ENCODE measurements around the gene AQR.
"Not testable (repeated sequence)": the region's sequence is repeated elsewhere in the genome, so short reads cannot be mapped to it uniquely, and the experiment has no call there.

AQR gene

GRCh38 chr15:34818526-34818925 lies 151.0 kb downstream of the AQR start:
- no peak for DNase-seq (ENCODE audit: low read depth in 3 of 3, low spot score in 1 of 3)

DNA sequence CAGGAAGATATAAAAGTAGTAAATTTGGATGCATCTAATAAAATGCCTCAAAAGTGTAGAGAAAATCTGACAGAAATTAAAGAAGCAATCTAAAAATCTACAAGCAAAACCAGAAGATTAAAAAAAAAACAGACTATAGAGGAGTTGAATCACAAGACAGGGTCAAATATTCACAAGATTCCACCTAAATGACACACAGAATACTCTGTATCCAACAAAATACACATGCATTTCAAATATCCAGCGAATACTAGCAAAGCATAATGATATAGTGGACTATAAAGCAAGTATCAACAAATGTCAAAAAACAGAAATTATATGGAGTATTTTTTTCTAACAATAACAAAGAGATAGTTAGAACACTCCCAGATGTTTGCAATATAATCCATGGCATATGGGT lies 153.7 kb downstream of the AQR start:
- DNase-seq (ENCODE audit: low read depth in 3 of 3, low spot score in 1 of 3), result no peak

- no peak for DNase-seq (ENCODE audit: low read depth in 3 of 3, low spot score in 1 of 3)
These were observed 155.9 kb downstream of the AQR start for GRCh38 chr15:34813446-34814190.

- not testable (repeated sequence) for DNase-seq (ENCODE audit: low read depth in 3 of 3, low spot score in 1 of 3)
These were observed 156.6 kb downstream of the AQR start for GRCh38 chr15:34812868-34813365.

DNA sequence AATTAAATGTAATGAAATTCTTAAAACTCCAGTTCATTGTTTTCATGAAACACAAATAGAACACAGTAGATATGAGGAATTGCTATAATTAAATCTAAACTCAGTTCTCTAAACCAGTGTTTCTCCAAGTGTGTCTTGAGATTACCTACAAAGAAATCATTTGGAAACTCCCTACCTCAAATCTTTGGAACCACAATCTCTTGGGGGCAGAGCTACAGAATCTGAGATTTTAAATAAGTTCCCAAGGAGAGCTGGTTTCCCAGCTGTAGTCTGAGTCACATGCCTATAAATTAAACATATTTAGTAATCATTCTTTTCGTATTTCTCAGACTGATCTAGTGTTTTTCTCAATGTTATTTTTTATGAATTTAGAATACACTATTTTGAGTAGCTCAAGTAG lies 157.2 kb downstream of the AQR start:
- DNase-seq (ENCODE audit: low read depth in 3 of 3, low spot score in 1 of 3), result no peak

GRCh38 chr15:34810443-34811129 lies 159.0 kb downstream of the AQR start:
- DNase-seq (ENCODE audit: low read depth in 3 of 3, low spot score in 1 of 3), result no peak

GRCh38 chr15:34809186-34809585 lies 160.4 kb downstream of the AQR start:
- DNase-seq (ENCODE audit: low read depth in 3 of 3, low spot score in 1 of 3), result no peak

- no peak for DNase-seq (ENCODE audit: low read depth in 3 of 3, low spot score in 1 of 3)
These were observed 161.5 kb downstream of the AQR start for GRCh38 chr15:34808016-34808415.

- DNase-seq (ENCODE audit: low read depth in 3 of 3, low spot score in 1 of 3), result not testable (repeated sequence)
These were observed 162.3 kb downstream of the AQR start for GRCh38 chr15:34807241-34807640.

GRCh38 chr15:34804776-34805175 lies 164.8 kb downstream of the AQR start:
- no peak for DNase-seq (ENCODE audit: low read depth in 3 of 3, low spot score in 1 of 3)

GRCh38 chr15:34804113-34804512 lies 165.4 kb downstream of the AQR start:
- no peak for DNase-seq (ENCODE audit: low read depth in 3 of 3, low spot score in 1 of 3)

DNA sequence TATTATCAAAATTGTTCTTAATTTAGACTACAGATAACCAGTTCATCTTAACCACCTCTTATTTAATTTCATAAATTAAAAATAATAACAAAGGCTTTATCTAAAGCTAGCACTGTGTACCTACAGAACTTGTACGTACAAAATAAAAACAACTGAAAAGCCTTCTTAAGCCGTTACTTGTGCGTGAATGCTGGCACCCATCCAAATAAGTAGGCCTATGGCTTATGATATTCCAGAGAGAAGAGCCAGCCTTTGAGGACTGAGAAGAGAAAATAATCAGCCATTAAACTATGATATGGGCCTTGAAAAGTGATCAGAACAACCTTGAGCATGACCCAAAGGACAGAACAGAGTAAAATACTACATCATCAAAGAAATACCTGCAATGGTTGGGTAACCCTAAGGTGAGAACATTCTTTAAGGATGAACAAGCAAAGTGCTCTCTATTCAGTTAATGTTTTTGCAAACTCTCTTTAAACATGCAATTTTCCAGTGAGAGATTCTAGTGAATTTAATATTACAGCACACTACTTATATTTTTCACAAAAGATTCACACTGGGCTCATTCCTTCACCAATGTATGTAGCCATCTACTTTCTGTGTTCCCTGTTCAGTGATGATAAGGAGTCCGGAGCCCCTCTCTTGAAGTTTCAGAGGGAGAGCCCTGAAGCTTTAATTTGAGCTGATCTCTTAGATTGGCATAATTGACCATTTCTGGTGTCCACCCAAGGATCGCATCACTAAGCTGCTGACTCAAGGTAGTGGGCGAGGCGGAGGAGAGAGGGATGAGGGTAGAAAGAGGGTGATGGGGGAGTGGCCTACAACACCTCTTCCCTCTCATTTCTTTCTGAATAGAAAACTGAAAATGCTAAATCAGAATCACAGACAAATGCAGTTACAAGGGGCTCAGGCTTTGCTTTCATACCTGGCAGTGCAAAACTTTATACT lies 166.5 kb downstream of the AQR start:
- DNase-seq (ENCODE audit: low read depth in 3 of 3, low spot score in 1 of 3), result no peak

GRCh38 chr15:34802371-34802770 lies 167.2 kb downstream of the AQR start:
- DNase-seq (ENCODE audit: low read depth in 3 of 3, low spot score in 1 of 3), result no peak
